ENCODE data around the gene GPRIN1.

The GPRIN1 gene

DNA sequence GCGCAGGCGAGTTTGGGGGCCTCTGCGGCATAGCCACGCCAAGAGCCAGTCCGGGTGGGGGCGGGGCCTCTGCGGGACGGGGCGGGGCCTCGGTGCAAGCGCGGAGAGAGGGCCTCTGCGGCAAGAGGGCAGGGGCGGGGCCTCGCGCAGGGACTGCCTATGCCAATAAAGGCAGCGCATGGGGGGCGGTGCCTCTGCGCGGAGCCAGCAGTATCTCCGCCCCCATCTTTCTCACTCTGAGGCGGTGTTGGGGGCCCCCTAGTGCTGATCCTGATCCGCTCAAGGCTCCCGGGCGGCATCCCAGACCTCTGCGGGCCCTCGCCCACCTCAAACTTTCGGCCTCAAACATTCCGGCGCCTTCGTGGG lies 9.2 kb upstream of the GPRIN1 start:
- TF ChIP-seq, protein P1, sequence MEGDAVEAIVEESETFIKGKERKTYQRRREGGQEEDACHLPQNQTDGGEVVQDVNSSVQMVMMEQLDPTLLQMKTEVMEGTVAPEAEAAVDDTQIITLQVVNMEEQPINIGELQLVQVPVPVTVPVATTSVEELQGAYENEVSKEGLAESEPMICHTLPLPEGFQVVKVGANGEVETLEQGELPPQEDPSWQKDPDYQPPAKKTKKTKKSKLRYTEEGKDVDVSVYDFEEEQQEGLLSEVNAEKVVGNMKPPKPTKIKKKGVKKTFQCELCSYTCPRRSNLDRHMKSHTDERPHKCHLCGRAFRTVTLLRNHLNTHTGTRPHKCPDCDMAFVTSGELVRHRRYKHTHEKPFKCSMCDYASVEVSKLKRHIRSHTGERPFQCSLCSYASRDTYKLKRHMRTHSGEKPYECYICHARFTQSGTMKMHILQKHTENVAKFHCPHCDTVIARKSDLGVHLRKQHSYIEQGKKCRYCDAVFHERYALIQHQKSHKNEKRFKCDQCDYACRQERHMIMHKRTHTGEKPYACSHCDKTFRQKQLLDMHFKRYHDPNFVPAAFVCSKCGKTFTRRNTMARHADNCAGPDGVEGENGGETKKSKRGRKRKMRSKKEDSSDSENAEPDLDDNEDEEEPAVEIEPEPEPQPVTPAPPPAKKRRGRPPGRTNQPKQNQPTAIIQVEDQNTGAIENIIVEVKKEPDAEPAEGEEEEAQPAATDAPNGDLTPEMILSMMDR (IDR thresholded peaks at IDR 0.05) = no peak

DNA sequence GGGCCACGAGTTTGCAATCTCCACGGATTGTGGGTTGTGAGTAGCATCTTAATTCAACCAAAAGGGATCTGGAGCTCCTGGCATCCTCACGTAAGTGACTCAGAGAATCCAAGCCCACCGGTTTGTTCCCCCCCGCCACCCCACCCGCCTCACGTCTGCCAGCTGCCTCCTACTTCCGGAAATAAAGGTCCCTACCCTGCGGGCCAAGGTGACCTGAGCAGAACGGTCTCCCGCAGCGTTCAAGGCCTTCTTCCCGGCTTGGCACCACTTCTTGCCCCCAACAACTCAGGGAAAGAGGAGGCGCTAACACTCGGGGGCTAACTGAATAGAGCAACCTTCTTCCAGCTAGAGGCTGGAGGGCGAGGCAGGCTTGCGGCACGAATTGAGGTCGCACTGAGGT lies 8.8 kb upstream of the GPRIN1 start:
- TF ChIP-seq, protein P1 (IDR thresholded peaks at IDR 0.05) = no peak

DNA sequence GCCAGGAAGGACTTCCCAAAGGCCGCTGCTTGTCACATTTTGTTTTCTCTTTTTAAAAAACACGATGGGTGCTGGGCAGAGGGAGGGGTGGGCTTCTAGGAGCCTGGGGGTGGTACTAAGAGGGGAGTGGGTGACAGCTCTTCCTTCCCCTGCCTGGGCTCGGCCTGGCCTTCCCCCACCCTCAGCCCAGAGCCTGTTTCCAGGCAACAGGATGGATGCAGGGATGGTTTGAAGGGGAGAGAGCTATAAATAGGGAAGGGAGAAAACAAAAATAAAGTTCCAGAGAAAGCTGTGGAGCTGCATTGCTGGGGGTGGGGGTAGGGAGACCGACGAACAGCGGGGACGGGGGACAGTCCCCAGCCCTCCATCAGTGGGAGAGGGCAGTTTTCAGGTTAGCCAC lies 6.6 kb upstream of the GPRIN1 start:
- TF ChIP-seq, protein P1 (IDR thresholded peaks at IDR 0.05) = no peak

DNA sequence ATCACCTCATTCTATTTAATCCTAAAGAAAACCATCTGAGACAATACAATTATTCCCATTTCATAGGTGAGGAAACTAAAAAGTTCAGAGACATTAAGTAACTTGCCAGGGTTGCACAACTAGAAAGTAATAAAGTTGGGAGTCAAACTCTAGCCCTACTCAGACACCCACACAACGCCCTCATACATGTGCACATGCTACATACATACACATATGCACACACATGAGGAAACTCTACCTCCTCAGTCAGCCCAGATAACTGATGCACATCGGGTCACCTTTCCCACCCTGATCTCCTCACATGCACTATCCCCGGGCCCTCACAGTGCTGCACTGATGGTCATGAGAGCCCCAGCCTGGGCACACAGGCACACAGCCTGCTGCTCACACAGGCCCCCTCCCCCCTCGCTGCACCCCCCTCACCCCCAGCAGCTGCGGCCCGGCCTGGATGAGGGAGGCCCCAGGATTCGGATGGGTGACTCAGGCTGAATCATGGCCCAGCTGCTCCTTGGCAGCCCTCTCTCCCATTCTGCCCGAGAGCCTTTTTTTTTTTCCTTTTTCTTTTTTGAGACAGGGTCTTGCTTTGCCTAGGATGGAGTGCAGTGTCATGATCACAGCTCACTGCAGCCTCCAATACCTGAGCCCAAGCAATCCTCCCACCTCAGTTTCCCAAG lies 5.0 kb upstream of the GPRIN1 start:
- TF ChIP-seq, protein P1 (IDR thresholded peaks at IDR 0.05) = no peak

DNA sequence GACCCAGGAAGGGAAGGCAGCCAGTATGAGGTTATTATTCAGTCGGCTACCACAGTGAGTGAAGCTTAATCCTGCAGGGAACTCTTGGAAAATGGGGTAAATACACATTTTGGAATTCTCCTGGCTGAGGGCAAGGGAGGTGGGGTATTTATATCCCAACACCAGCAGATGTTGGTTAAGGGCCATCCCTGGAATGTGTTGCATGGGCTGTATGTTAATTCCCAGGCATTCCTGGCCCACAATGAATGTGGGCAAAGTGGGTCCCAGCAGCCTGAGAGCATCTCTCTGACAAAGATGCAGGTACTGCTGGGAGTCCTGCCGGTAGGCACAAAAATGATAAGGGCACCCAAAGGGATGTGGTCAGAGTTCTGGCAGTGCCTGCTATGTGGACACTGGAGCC lies 2.9 kb upstream of the GPRIN1 start:
- TF ChIP-seq, protein P1 (IDR thresholded peaks at IDR 0.05) = no peak

DNA sequence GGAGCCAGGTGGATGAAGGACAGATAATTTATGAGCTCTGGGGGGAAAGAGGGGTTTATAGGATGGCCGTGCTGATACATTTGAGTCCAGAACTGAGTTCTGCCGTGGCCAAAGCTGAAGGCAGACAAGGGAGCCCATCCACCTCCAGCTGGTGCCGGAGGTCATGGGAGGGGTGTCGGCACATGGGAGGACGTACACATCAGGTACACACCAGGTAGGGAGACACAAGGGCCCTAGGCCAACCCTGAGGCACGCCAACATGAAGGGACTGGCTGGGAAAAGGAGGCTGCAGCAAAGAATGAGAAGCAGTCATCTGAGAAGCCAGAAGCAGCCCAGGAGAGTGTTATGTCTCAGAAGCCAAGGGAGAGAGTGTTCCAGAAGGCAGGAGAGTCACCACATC lies 2.1 kb upstream of the GPRIN1 start:
- TF ChIP-seq, protein P1 (IDR thresholded peaks at IDR 0.05) = no peak

DNA sequence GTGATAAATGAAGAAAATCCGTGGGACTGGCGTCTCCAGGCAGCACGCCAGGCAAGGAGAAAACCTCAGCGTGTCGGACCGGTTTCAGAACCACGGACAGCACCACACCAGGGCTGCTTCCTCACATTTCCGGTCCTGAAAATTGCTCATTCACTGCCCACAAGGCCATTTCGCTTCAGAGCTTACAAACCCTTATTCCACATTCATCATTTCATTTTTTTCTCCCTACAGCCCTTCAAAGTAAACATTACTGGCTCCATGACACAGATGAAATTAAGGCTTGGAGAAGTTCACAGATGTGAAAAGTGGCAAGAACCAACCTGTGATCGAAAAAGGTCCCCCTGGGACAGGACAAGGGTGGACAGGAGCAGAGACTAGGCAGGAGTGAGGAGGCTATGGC lies 1.5 kb upstream of the GPRIN1 start:
- TF ChIP-seq, protein P1 (IDR thresholded peaks at IDR 0.05) = no peak

DNA sequence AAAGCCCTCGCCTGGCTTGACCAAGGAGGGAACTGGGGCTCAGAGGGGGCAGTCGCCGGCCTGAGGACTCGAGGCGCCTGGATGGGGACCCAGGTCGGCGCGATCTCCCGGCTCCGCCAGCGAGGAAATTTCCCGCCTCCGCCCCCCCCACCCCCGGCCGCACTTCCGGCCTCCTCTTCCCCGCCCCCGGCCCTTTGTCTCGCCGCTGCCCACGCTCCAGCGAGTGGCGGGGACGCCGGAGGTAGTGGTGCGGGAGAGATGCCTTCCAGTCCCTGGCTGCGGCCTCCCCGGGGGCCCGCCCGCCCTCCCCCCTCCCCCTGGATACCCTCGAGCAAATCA lies 448 bp upstream of the GPRIN1 start:
- TF ChIP-seq, protein P1 (IDR thresholded peaks at IDR 0.05) = no peak
